ENCODE results near the gene CTXND1.

CTXND1 gene

GRCh38 chr15:80216141-80216540, 35.9 kb downstream of the CTXND1 start:
- DNase-seq, result peak in 1 of 42 donors; percentile 6
- intact Hi-C loops (cut with DNase I), result no loop called here

- intact Hi-C loops (cut with DNase I), result no loop called here
- peak in 1 of 42 donors; percentile 18 for DNase-seq
Measured at GRCh38 chr15:80214910-80215309, 37.1 kb downstream of the CTXND1 start.

- intact Hi-C loops (cut with DNase I), result no loop called here
- peak in 1 of 42 donors; percentile 4 for DNase-seq
Measured at GRCh38 chr15:80211976-80212375, 40.0 kb downstream of the CTXND1 start.

GRCh38 chr15:80210611-80211573, 41.1 kb downstream of the CTXND1 start:
- intact Hi-C loops (cut with DNase I), result no loop called here
- DNase-seq, result peak in 1 of 42 donors; percentile 27

GRCh38 chr15:80208758-80209734, 43.0 kb downstream of the CTXND1 start:
- DNase-seq, result peak in 1 of 42 donors; percentile 31
- intact Hi-C loops (cut with DNase I), result no loop called here

- intact Hi-C loops (cut with DNase I), result no loop called here
- DNase-seq, result peak in 1 of 42 donors; percentile 32
Measured at GRCh38 chr15:80207887-80208286, 44.1 kb downstream of the CTXND1 start.

- intact Hi-C loops (cut with DNase I), result no loop called here
- DNase-seq, result peak in 1 of 42 donors; percentile 21
Measured at GRCh38 chr15:80204231-80204630, 47.8 kb downstream of the CTXND1 start.

GRCh38 chr15:80203361-80203885, 48.6 kb downstream of the CTXND1 start:
- peak in 1 of 42 donors; percentile 28 for DNase-seq
- intact Hi-C loops (cut with DNase I), result no loop called here

- intact Hi-C loops (cut with DNase I), result no loop called here
- DNase-seq, result peak in 1 of 42 donors; percentile 29
Measured at GRCh38 chr15:80202641-80203360, 49.2 kb downstream of the CTXND1 start.

GRCh38 chr15:80202016-80202315, 50.0 kb downstream of the CTXND1 start:
- intact Hi-C loops (cut with DNase I), result no loop called here
- DNase-seq, result peak in 1 of 42 donors; percentile 4

GRCh38 chr15:80201256-80202015, 50.6 kb downstream of the CTXND1 start:
- DNase-seq, result peak in 1 of 42 donors; percentile 25
- intact Hi-C loops (cut with DNase I), result no loop called here

GRCh38 chr15:80199869-80200268, 52.1 kb downstream of the CTXND1 start:
- intact Hi-C loops (cut with DNase I), result no loop called here
- DNase-seq, result no peak

- intact Hi-C loops (cut with DNase I), result no loop called here
- DNase-seq, result no peak
Measured at GRCh38 chr15:80199366-80199765, 52.6 kb downstream of the CTXND1 start.

GRCh38 chr15:80194914-80195313, 57.1 kb downstream of the CTXND1 start:
- no peak for DNase-seq
- intact Hi-C loops (cut with DNase I), result no loop called here

- intact Hi-C loops (cut with DNase I), result no loop called here
- no peak for DNase-seq
Measured at GRCh38 chr15:80194186-80194585, 57.8 kb downstream of the CTXND1 start.

- intact Hi-C loops (cut with DNase I), result no loop called here
- no peak for DNase-seq
Measured at GRCh38 chr15:80191897-80192595, 60.0 kb downstream of the CTXND1 start.

- intact Hi-C loops (cut with DNase I), result no loop called here
- no peak for DNase-seq
Measured at GRCh38 chr15:80191198-80191597, 60.8 kb downstream of the CTXND1 start.

Data from head of caudate nucleus (tissue), 42 donors.